ENCODE data around the gene TGFBR1. TPM values are rescaled to one million over a fixed set of nuclear protein-coding genes. Genes with fewer than 3 reads are reported as not detected.

TGFBR1 gene
- total RNA-seq, 1 donor = 114 TPM

DNA sequence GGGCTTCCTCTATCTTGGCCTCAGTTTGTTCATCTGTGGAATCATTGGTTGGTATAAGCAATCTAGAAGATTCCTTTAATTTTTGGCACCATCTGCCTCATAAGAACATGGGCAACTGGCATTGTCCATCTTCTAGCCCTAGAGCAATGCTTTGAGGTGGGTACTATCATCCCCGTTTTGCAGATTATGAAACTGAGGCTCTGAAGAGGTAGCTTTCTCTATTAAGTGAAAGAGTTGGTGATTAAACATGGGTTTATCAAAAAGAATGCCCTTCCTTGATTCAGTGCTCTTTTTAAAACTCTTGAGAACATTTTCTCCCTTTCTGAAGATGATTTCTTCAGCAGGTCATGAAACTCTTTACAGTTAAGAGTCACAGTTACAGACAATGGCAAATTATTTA is 42.4 kb upstream of the TGFBR1 start:
- Histone ChIP-seq H2AFZ (ENCODE audit: low read length) (no peak overlapping the region), H3K4me3 (ENCODE audit: insufficient read depth, low read length) (no peak overlapping the region), H3K9me3 (ENCODE audit: low read depth, low read length) (no peaks in the 10 kb centered on the region), H3K36me3 (ENCODE audit: insufficient read depth, low read length) (no peaks in the 10 kb centered on the region), H3K27ac (ENCODE audit: low read depth, low read length) (no peak overlapping the region), H3K4me2 (ENCODE audit: insufficient read depth, low read length) (no peak overlapping the region), H4K20me1 (ENCODE audit: insufficient read depth, low read length) (no peaks in the 10 kb centered on the region), H3K4me1 (ENCODE audit: insufficient read depth, low read length) (peaks cover 24% of the 10 kb centered on the region), H3K27me3 (ENCODE audit: insufficient read depth, low read length) (peaks cover 6% of the 10 kb centered on the region), H3K79me2 (ENCODE audit: insufficient read depth, low read length) (no peaks in the 10 kb centered on the region)
- no peak for DNase-seq (ENCODE audit: insufficient read length, low spot score, missing footprints)
- no peak for TF ChIP-seq CTCF (IDR thresholded peaks at IDR 0.05; ENCODE audit: extremely low read depth, low read depth, low read length)

DNA sequence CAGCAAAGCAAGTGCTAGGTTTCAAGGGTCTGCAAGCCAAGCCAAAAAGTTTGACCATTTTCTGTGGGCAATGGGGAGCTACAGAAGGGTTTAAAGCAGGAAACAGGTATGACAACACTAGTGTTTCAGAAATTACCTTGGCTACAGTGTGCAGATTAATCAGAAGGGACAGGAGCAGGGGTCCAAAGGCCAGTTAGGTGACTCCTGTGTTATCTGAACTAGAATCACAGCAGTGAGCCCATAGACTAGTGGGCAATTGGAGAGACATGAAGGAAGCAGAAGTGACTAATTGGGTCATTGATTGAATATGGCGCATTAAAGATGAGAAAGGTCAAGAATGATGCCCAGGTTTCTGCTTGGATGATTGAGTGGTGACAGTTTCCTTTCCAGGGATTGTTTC is 41.4 kb upstream of the TGFBR1 start:
- Histone ChIP-seq H4K20me1 (ENCODE audit: insufficient read depth, low read length) (no peaks in the 10 kb centered on the region), H3K4me2 (ENCODE audit: insufficient read depth, low read length) (no peak overlapping the region), H2AFZ (ENCODE audit: low read length) (no peak overlapping the region), H3K27me3 (ENCODE audit: insufficient read depth, low read length) (peaks cover 6% of the 10 kb centered on the region), H3K27ac (ENCODE audit: low read depth, low read length) (no peak overlapping the region), H3K79me2 (ENCODE audit: insufficient read depth, low read length) (no peaks in the 10 kb centered on the region), H3K4me3 (ENCODE audit: insufficient read depth, low read length) (no peak overlapping the region), H3K4me1 (ENCODE audit: insufficient read depth, low read length) (peaks cover 14% of the 10 kb centered on the region), H3K36me3 (ENCODE audit: insufficient read depth, low read length) (no peaks in the 10 kb centered on the region), H3K9me3 (ENCODE audit: low read depth, low read length) (no peaks in the 10 kb centered on the region)
- no peak for DNase-seq (ENCODE audit: insufficient read length, low spot score, missing footprints)
- TF ChIP-seq CTCF (IDR thresholded peaks at IDR 0.05; ENCODE audit: extremely low read depth, low read depth, low read length) = no peak

DNA sequence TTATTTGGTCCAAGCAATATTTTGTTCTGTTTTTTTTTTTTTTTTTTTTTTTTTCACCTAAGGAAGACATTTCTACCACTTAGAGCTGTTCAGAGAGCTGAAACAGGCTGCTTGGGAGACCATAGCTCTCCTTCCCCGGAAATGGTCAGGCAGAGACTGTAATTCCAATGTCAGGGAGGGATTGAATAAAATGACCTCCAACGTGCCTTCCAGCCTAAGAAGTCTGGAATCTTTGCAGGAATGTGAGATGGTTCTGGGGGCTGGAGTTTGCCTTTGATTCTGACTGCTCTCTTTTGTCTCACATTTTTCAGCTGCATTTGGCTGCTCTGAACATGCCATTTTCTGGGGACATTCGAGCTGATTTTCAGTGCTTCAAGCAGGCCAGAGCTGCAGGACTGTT is 38.3 kb upstream of the TGFBR1 start:
- no peak overlapping the region for H2AFZ ChIP-seq (ENCODE audit: low read length)
- no peaks in the 10 kb centered on the region for H3K79me2 ChIP-seq (ENCODE audit: insufficient read depth, low read length)
- H3K27me3 ChIP-seq (ENCODE audit: insufficient read depth, low read length) = peaks cover 6% of the 10 kb centered on the region
- H3K9me3 ChIP-seq (ENCODE audit: low read depth, low read length) = no peaks in the 10 kb centered on the region
- peaks cover 17% of the 10 kb centered on the region for H3K4me1 ChIP-seq (ENCODE audit: insufficient read depth, low read length)
- H3K36me3 ChIP-seq (ENCODE audit: insufficient read depth, low read length) = no peaks in the 10 kb centered on the region
- H3K27ac ChIP-seq (ENCODE audit: low read depth, low read length) = no peak overlapping the region
- no peak overlapping the region for H3K4me3 ChIP-seq (ENCODE audit: insufficient read depth, low read length)
- no peak for DNase-seq (ENCODE audit: insufficient read length, low spot score, missing footprints)
- no peaks in the 10 kb centered on the region for H4K20me1 ChIP-seq (ENCODE audit: insufficient read depth, low read length)
- no peak overlapping the region for H3K4me2 ChIP-seq (ENCODE audit: insufficient read depth, low read length)
- no peak for TF ChIP-seq CTCF (IDR thresholded peaks at IDR 0.05; ENCODE audit: extremely low read depth, low read depth, low read length)

DNA sequence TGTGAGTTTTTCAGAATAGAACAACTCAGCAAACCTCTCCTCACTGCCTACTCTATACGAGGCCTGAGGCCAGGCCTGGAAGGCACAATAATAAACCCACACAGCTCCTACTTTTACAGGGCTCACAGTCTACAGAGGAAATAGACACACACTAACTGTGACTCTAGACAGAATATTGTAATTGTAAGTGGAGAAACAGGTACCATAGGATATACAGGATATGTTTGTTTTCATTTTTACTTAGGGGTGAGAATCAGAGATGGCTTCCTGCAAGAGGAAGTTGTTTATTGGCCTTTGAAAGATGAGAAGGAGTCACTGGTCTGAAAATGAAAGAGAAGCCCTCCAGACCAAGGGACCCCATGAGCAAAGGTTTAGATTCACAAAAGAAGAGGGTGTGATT is 35.8 kb upstream of the TGFBR1 start:
- H2AFZ ChIP-seq (ENCODE audit: low read length) = no peak overlapping the region

More for the DNA sequence above, 35.8 kb upstream of the TGFBR1 start:
- DNase-seq (ENCODE audit: insufficient read length, low spot score, missing footprints) = no peak
- no peaks in the 10 kb centered on the region for H3K27me3 ChIP-seq (ENCODE audit: insufficient read depth, low read length)
- H3K27ac ChIP-seq (ENCODE audit: low read depth, low read length) = no peak overlapping the region
- H4K20me1 ChIP-seq (ENCODE audit: insufficient read depth, low read length) = no peaks in the 10 kb centered on the region
- H3K4me1 ChIP-seq (ENCODE audit: insufficient read depth, low read length) = peaks cover 17% of the 10 kb centered on the region
- H3K36me3 ChIP-seq (ENCODE audit: insufficient read depth, low read length) = no peaks in the 10 kb centered on the region
- no peak for TF ChIP-seq CTCF (IDR thresholded peaks at IDR 0.05; ENCODE audit: extremely low read depth, low read depth, low read length)
- no peaks in the 10 kb centered on the region for H3K79me2 ChIP-seq (ENCODE audit: insufficient read depth, low read length)
- H3K9me3 ChIP-seq (ENCODE audit: low read depth, low read length) = no peaks in the 10 kb centered on the region
- H3K4me3 ChIP-seq (ENCODE audit: insufficient read depth, low read length) = no peak overlapping the region
- no peak overlapping the region for H3K4me2 ChIP-seq (ENCODE audit: insufficient read depth, low read length)
